T-cell (primary cell): ENCODE data around the gene FBXW12. TPM values are rescaled to one million over a fixed set of nuclear protein-coding genes. Genes with fewer than 3 reads are reported as not detected.

Experiments used
- ATAC-seq, 4 experiments: fragments of 200-7000 bp in 3 of 4; fragments of 150-1000 bp in 1 of 4; cut with Tn5 transposase; replicated peaks in 1 of 4; 1 replicate in 3 of 4; 2 replicates in 1 of 4; pipeline ENCODE4 v1.10.0; 2021; ENCODE audit warnings: moderate library complexity in 3 of 4, mild to moderate bottlenecking in 2 of 4, moderate number of reproducible peaks in 1 of 4
- CTCF ChIA-PET, 2 donors: fragments of 300-600 bp; sonication (Branson Sonifier 250); formaldehyde crosslinking; loops; one replicate each; lab custom pipeline; 2022; ENCODE audit warnings: antibody characterized with exemption in 2 of 2; lab: Charles Lee
- POLR2A ChIA-PET, 2 donors: fragments of 300-600 bp; sonication (Branson Sonifier 250); formaldehyde crosslinking; loops; one replicate each; lab custom pipeline; 2022; ENCODE audit warnings: antibody characterized with exemption in 2 of 2; lab: Charles Lee
- DNase-seq, 35 experiments: peaks; one replicate each; pipeline versions ENCODE4 v3.0.0 to v3.0.0-alpha.2; 2013 to 2023
- H3K27ac ChIP-seq: one replicate; pipeline ENCODE4 v1.5.1; 2013; ENCODE audit warnings: low read length
- H3K27me3 ChIP-seq, 2 experiments: replicated peaks in 1 of 2; 1 replicate in 1 of 2; 2 replicates in 1 of 2; pipeline versions ENCODE4 v1.6.1 to v1.7.0; 2013; ENCODE audit warnings: low read length in 1 of 2, mixed read lengths in 1 of 2; ENCODE audit not compliant: control insufficient read depth in 2 of 2, insufficient read depth in 2 of 2; ENCODE audit errors: extremely low read depth in 1 of 2
- H3K36me3 ChIP-seq, 2 donors: 1 replicate in 1 of 2; 2 replicates in 1 of 2; pipeline versions ENCODE4 v1.6.1 to v1.7.0; 2013; ENCODE audit warnings: low read length in 1 of 2; ENCODE audit not compliant: control insufficient read depth in 2 of 2, insufficient read depth in 1 of 2; ENCODE audit errors: extremely low read depth in 1 of 2
- H3K4me1 ChIP-seq, 2 experiments: 1 replicate in 1 of 2; 2 replicates in 1 of 2; pipeline versions ENCODE4 v1.6.1 to v1.7.0; 2013; ENCODE audit warnings: low read length in 2 of 2, mixed read lengths in 1 of 2; ENCODE audit not compliant: insufficient read depth in 2 of 2, control insufficient read depth in 1 of 2; ENCODE audit errors: extremely low read depth in 1 of 2
- H3K4me3 ChIP-seq, 2 donors: 1 replicate in 1 of 2; 2 replicates in 1 of 2; pipeline versions ENCODE4 v1.5.1 to v1.7.0; 2013; ENCODE audit warnings: mild to moderate bottlenecking in 2 of 2, low read length in 1 of 2, moderate library complexity in 1 of 2; ENCODE audit not compliant: control insufficient read depth in 1 of 2; ENCODE audit errors: extremely low read depth in 1 of 2
- H3K9me3 ChIP-seq: 2 replicates; pipeline ENCODE4 v1.7.0; 2013
- H3K27ac Mint-ChIP-seq, 2 donors: one replicate each; pipeline ENCODE4 v1.8.0; 2020 to 2021; ENCODE audit warnings: mild to moderate bottlenecking in 2 of 2, mixed read lengths in 2 of 2
- H3K27me3 Mint-ChIP-seq, 2 donors: one replicate each; pipeline ENCODE4 v1.8.0; 2021 to 2022; ENCODE audit warnings: mixed read lengths in 2 of 2
- H3K36me3 Mint-ChIP-seq: one replicate; pipeline ENCODE4 v1.8.0; 2021; ENCODE audit warnings: mixed read lengths
- H3K4me1 Mint-ChIP-seq, 3 donors: one replicate each; pipeline ENCODE4 v1.8.0; 2020 to 2022; ENCODE audit warnings: mixed read lengths in 3 of 3, mild to moderate bottlenecking in 1 of 3
- H3K4me3 Mint-ChIP-seq, 3 donors: one replicate each; pipeline ENCODE4 v1.8.0; 2020 to 2022; ENCODE audit warnings: mild to moderate bottlenecking in 3 of 3, mixed read lengths in 3 of 3, moderate library complexity in 3 of 3
- H3K9me3 Mint-ChIP-seq, 3 donors: one replicate each; pipeline ENCODE4 v1.8.0; 2020 to 2022; ENCODE audit warnings: mixed read lengths in 3 of 3
- WGBS: methylation state at CpG from one replicate; pipeline ENCODE4 v1.1.5; 2013; ENCODE audit warnings: missing lambda C conversion rate; ENCODE audit not compliant: insufficient coverage; 5-methylcytosine and 5-hydroxymethylcytosine counted together
- total RNA-seq, 35 experiments: library from RNA in 6 of 35; stranded (reverse) in 6 of 35; fragments of 120-200 nt in 1 of 35; gene quantifications; one replicate each; pipeline versions ENCODE4 v1.2.1 to v1.2.4 and lab custom pipeline; 2013 to 2026

The FBXW12 gene
- total RNA-seq, 5 donors from 2014 or later (not counting 1 experiment from before 2014, with no cell fraction given), result not detected

DNA sequence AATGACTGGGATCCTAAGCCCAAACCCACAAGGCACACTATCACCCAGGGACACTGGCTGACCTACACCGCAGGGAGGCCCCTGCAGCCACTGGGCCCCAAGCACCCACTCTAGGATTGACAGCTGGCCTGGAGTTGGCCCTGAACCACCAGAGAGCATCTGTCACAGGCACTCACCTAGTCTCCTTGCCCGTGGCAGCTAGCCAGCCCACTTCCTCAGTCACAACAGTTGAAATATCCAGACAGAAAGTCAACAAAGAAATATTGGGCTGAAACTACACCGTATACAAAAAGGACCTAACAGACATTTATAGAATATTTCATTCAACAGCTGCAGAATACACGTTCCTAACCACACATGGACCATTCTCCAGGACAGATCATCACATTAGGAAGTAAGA is 33.4 kb upstream of the FBXW12 start:
- WGBS, result 57% methylated on average over 1 of the region's 4 CpGs
- H3K4me3 Mint-ChIP-seq, result no peak overlapping the region
- CTCF ChIA-PET, result no interaction called here

DNA sequence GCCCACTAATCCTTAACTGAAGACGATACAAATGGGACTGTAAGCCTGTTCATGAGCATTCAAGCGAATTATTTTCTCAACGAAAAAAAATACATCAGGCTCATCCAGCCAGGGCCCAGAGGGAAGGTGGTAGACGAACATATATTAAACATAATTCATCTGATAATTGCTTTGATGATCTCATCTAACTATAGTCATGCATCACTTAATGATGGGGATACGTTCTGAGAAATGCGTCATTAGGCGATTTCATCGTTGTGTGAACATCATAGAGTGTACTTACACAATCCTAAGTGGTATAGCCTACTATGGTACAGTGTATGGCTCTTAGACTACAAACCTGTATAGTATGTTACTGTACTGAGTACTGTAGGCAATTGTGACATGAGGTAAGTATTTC is 28.6 kb upstream of the FBXW12 start:
- Mint-ChIP-seq H3K27ac (no peak overlapping the region), H3K9me3 (no peaks in the 10 kb centered on the region), H3K4me1 (no peaks in the 10 kb centered on the region), H3K27me3 (peaks cover 0 to 2% of the 10 kb centered on the region in 2 donors), H3K4me3 (no peak overlapping the region), H3K36me3 (no peaks in the 10 kb centered on the region)
- H3K4me3 ChIP-seq, result no peak overlapping the region
- 93% methylated on average over 3 of the region's 8 CpGs for WGBS
- no peak for ATAC-seq
- no peaks in the 10 kb centered on the region for H3K4me1 ChIP-seq
- POLR2A ChIA-PET, result interaction anchor here in 1 of 2 donors (0.6 kb wide), 1 partner anchor 63 kb away, joined by 3 read pairs; no protein-coding TSS in a partner anchor
- no peak for DNase-seq
- peaks cover 0 to 6% of the 10 kb centered on the region in 2 experiments for H3K27me3 ChIP-seq
- H3K9me3 ChIP-seq, result no peaks in the 10 kb centered on the region
- H3K27ac ChIP-seq, result no peak overlapping the region
- H3K36me3 ChIP-seq, result no peaks in the 10 kb centered on the region
- CTCF ChIA-PET, result interaction anchor here in 1 of 2 donors (0.6 kb wide), 1 partner anchor 206 kb away, joined by 3 read pairs; no protein-coding TSS in a partner anchor

More for the DNA sequence above, 33.4 kb upstream of the FBXW12 start:
- no peak overlapping the region for H3K4me3 ChIP-seq
- no peaks in the 10 kb centered on the region for H3K9me3 ChIP-seq
- H3K36me3 ChIP-seq, result no peaks in the 10 kb centered on the region
- no peak for DNase-seq
- Mint-ChIP-seq H3K36me3 (no peaks in the 10 kb centered on the region), H3K9me3 (no peaks in the 10 kb centered on the region), H3K27me3 (peaks cover 10 to 13% of the 10 kb centered on the region in 2 donors), H3K27ac (no peak overlapping the region), H3K4me1 (no peaks in the 10 kb centered on the region)
- H3K27me3 ChIP-seq, result peaks cover 0 to 21% of the 10 kb centered on the region in 2 experiments
- H3K4me1 ChIP-seq, result no peaks in the 10 kb centered on the region
- POLR2A ChIA-PET, result no interaction called here
- no peak for ATAC-seq
- H3K27ac ChIP-seq, result no peak overlapping the region

DNA sequence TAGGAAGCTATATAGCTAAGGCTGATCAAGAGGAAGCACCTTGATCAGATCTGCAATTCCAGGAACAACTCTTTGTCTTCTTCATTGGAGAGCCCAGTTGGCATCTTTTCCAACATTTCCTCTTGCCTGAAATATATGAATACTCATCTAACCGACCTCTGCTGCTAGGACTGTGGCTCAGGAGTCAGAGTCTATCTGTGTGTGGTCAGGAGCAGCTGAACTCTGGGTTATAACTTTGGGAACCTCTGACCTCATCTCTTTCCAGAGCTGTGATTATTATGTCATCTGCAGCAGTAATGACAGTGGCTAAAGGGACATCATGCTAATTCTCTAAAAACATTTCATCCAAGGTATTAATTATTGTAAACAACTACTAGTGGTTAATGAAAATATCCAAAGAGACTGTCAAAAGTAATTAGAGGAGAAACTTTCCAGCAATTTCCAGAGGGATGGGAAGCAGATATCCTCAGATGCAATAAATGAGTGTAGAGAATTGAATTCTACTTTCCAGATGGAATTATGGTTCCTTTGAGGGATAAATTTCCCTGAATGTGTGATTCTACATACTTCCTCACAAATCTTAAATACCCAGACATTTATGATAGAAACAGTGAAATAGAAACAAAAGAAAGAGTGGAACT is 27.0 kb upstream of the FBXW12 start:
- no peaks in the 10 kb centered on the region for H3K4me1 ChIP-seq
- ChIA-PET POLR2A (no interaction called here), CTCF (no interaction called here)
- Mint-ChIP-seq H3K4me1 (no peaks in the 10 kb centered on the region), H3K27ac (no peak overlapping the region), H3K27me3 (peaks cover 0 to 3% of the 10 kb centered on the region in 2 donors), H3K36me3 (no peaks in the 10 kb centered on the region), H3K4me3 (no peak overlapping the region), H3K9me3 (no peaks in the 10 kb centered on the region)
- no peaks in the 10 kb centered on the region for H3K9me3 ChIP-seq
- ATAC-seq, result no peak
- peaks cover 0 to 6% of the 10 kb centered on the region in 2 experiments for H3K27me3 ChIP-seq
- H3K4me3 ChIP-seq, result no peak overlapping the region
- no peak for DNase-seq
- H3K27ac ChIP-seq, result no peak overlapping the region
- no CpG with 5 or more reads among the region's 1 CpG for WGBS
- H3K36me3 ChIP-seq, result no peaks in the 10 kb centered on the region

DNA sequence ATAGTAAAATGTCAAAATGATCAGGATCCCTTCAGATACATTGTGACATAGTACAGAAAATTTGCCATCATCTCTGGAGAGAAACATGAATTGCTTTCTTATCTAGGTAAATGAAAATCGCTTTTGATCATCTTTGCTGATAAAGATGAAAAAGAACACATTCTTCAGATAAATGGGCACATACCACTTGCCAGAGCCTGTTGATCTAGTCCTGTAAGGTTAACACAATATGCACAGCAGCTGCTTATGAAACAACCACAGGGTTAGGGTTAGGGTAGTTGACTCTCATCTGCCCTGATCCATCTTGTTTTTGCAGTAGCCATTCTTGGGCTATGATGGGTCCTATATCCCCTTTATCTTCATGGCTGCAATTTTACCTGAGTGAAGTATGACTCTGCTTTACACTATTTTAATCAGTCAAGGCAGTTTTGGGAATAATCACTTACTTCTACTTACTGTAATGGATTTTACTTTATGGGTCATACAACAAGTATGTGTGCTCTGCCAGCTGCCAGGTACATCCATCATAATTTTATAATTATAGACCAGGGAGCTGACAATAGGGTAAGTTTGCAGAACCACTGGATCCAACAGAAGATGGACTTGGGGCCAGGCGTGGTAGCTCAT is 26.0 kb upstream of the FBXW12 start:
- no peaks in the 10 kb centered on the region for H3K9me3 Mint-ChIP-seq
- WGBS, result 50% methylated on average over 1 of the region's 2 CpGs
- no peaks in the 10 kb centered on the region for H3K36me3 Mint-ChIP-seq
- ChIA-PET POLR2A (interaction anchor here in 1 of 2 donors (0.6 kb wide), 1 partner anchor 28 kb away, joined by 4 read pairs; no protein-coding TSS in a partner anchor), CTCF (no interaction called here)
- H3K27me3 Mint-ChIP-seq, result peaks cover 0 to 4% of the 10 kb centered on the region in 2 donors
- H3K27ac ChIP-seq, result no peak overlapping the region
- no peaks in the 10 kb centered on the region for H3K36me3 ChIP-seq
- no peaks in the 10 kb centered on the region for H3K9me3 ChIP-seq
- peaks cover 0 to 5% of the 10 kb centered on the region in 2 experiments for H3K27me3 ChIP-seq
- H3K4me1 ChIP-seq, result no peaks in the 10 kb centered on the region
- H3K4me1 Mint-ChIP-seq, result no peaks in the 10 kb centered on the region
- no peak overlapping the region for H3K4me3 ChIP-seq
- H3K27ac Mint-ChIP-seq, result no peak overlapping the region
- DNase-seq, result no peak
- ATAC-seq, result no peak
- no peak overlapping the region for H3K4me3 Mint-ChIP-seq

GRCh38 chr3:48347500-48347899 is 24.5 kb upstream of the FBXW12 start:
- H3K4me3 ChIP-seq, result no peak overlapping the region
- WGBS, result 65% methylated on average over 2 of the region's 3 CpGs
- Mint-ChIP-seq H3K4me1 (no peaks in the 10 kb centered on the region), H3K9me3 (no peaks in the 10 kb centered on the region), H3K4me3 (no peak overlapping the region), H3K36me3 (no peaks in the 10 kb centered on the region), H3K27me3 (peaks cover 0 to 9% of the 10 kb centered on the region in 2 donors), H3K27ac (no peak overlapping the region)
- ATAC-seq, result no peak
- no peaks in the 10 kb centered on the region for H3K36me3 ChIP-seq
- ChIA-PET CTCF (no interaction called here), POLR2A (no interaction called here)
- DNase-seq, result no peak
- no peaks in the 10 kb centered on the region for H3K4me1 ChIP-seq
- H3K27me3 ChIP-seq, result peaks cover 0 to 5% of the 10 kb centered on the region in 2 experiments
- H3K27ac ChIP-seq, result no peak overlapping the region
- no peaks in the 10 kb centered on the region for H3K9me3 ChIP-seq

DNA sequence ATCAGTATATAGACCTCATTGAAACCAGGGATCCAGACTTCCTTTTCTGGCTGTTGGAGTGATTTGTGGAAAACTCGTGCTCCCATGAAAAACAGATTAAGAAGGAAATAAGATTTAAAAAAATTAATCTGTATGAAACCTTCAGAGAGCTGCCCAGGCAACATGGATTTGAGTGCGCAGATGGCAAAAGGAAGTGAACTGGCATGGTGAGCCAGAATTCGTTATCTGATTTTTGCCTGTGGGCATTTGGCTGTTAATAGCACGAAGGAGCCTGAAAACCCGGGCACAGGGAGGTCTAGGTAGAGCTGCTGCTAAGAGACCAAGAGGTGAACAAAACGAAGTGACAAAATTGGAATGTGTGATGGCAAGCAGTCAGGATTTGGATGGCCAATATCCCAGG is 19.5 kb upstream of the FBXW12 start:
- 76% methylated on average over 6 of the region's 6 CpGs for WGBS
- H3K36me3 ChIP-seq, result no peaks in the 10 kb centered on the region
- H3K9me3 Mint-ChIP-seq, result no peaks in the 10 kb centered on the region
- ChIA-PET CTCF (interaction anchor here in 1 of 2 donors (0.9 kb wide), 1 partner anchor 24 kb away, joined by 6 read pairs; no protein-coding TSS in a partner anchor), POLR2A (no interaction called here)
- H3K4me3 Mint-ChIP-seq, result no peak overlapping the region
- no peaks in the 10 kb centered on the region for H3K4me1 ChIP-seq
- no peak for ATAC-seq
- no peak overlapping the region for H3K27ac Mint-ChIP-seq
- DNase-seq, result no peak
- H3K36me3 Mint-ChIP-seq, result no peaks in the 10 kb centered on the region
- no peak overlapping the region for H3K4me3 ChIP-seq
- H3K27me3 Mint-ChIP-seq, result peaks cover 23 to 39% of the 10 kb centered on the region in 2 donors
- no peaks in the 10 kb centered on the region for H3K4me1 Mint-ChIP-seq
- no peaks in the 10 kb centered on the region for H3K9me3 ChIP-seq
- peaks cover 0 to 23% of the 10 kb centered on the region in 2 experiments for H3K27me3 ChIP-seq
- H3K27ac ChIP-seq, result no peak overlapping the region
